OCI-LY3 (cell line): Measurements from ENCODE around the gene OR8G5.

Experiments
- H2AFZ ChIP-seq: fragments of 200-600, 300-600 bp; shearing (Covaris generic); 2 replicates; pipeline ENCODE4 v1.6.0; 2014; ENCODE audit warnings: antibody characterized with exemption, low read depth, low read length
- H3K27ac ChIP-seq: fragments of 200-600, 300-600 bp; sonication (generic); 2 replicates; pipeline ENCODE4 v1.5.1; 2014; ENCODE audit warnings: mild to moderate bottlenecking, low read length, moderate library complexity, mixed read lengths
- H3K27me3 ChIP-seq: fragments of 200-600, 300-600 bp; sonication (generic); 2 replicates; pipeline ENCODE4 v1.6.1; 2014; ENCODE audit warnings: low read depth, low read length, mixed read lengths
- H3K36me3 ChIP-seq: fragments of 200-600, 300-600 bp; sonication (generic); replicated peaks from 2 replicates; pipeline ENCODE3; 2014; ENCODE audit warnings: low read depth, low read length, mixed read lengths
- H3K4me1 ChIP-seq: fragments of 300-600, 200-600 bp; sonication (generic); 2 replicates; pipeline ENCODE4 v1.6.1; 2014; ENCODE audit warnings: low read length, mixed read lengths
- H3K4me2 ChIP-seq: fragments of 200-600, 300-600 bp; sonication (generic); 2 replicates; pipeline ENCODE4 v1.6.1; 2014; ENCODE audit warnings: low read length, mixed read lengths
- H3K4me3 ChIP-seq: fragments of 300-600, 200-600 bp; sonication (generic); 2 replicates; pipeline ENCODE4 v1.5.1; 2014; ENCODE audit warnings: antibody characterized with exemption, mild to moderate bottlenecking, low read length, moderate library complexity
- H3K79me2 ChIP-seq: fragments of 300-600, 200-600 bp; shearing (Covaris generic); 2 replicates; pipeline ENCODE4 v1.6.1; 2014; ENCODE audit warnings: mild to moderate bottlenecking, low read length, mixed read lengths
- H3K9ac ChIP-seq: fragments of 300-600, 200-600 bp; shearing (Covaris generic); 2 replicates; pipeline ENCODE4 v1.6.0; 2014; ENCODE audit warnings: mild to moderate bottlenecking, low read length, moderate library complexity
- H3K9me3 ChIP-seq: fragments of 200-600, 300-600 bp; shearing (Covaris generic); 2 replicates; pipeline ENCODE4 v1.6.1; 2014; ENCODE audit warnings: low read length, mixed read lengths; ENCODE audit not compliant: insufficient read depth
- H4K20me1 ChIP-seq: fragments of 200-600, 300-600 bp; sonication (generic); 2 replicates; pipeline ENCODE4 v1.6.1; 2016; ENCODE audit warnings: low read length, mixed read lengths; ENCODE audit not compliant: insufficient read depth
- CTCF ChIP-seq: fragments of 200-600, 300-600 bp; sonication (generic); IDR thresholded peaks from 2 replicates; pipeline ENCODE4 v1.5.1; 2014; ENCODE audit warnings: antibody characterized with exemption, low read length, low read depth
- EZH2phosphoT487 ChIP-seq: fragments of 200-600 bp; shearing (Covaris generic); IDR thresholded peaks from 2 replicates; pipeline ENCODE4 v1.6.1; 2018; ENCODE audit warnings: antibody characterized with exemption, mixed run types, low read depth

OR8G5 gene

GRCh38 chr11:124297921-124298320 is 41.7 kb downstream of the OR8G5 start:
- H3K9me3 ChIP-seq, result no peaks in the 10 kb centered on the region
- no peak overlapping the region for H3K9ac ChIP-seq
- H3K27me3 ChIP-seq, result no peaks in the 10 kb centered on the region
- H3K27ac ChIP-seq, result no peak overlapping the region
- H3K36me3 ChIP-seq, result no peaks in the 10 kb centered on the region
- H2AFZ ChIP-seq, result no peak overlapping the region
- TF ChIP-seq CTCF (no peak), EZH2phosphoT487 (no peak)
- no peaks in the 10 kb centered on the region for H3K79me2 ChIP-seq
- no peak overlapping the region for H3K4me2 ChIP-seq
- H3K4me3 ChIP-seq, result no peak overlapping the region
- no peaks in the 10 kb centered on the region for H3K4me1 ChIP-seq
- H4K20me1 ChIP-seq, result no peaks in the 10 kb centered on the region

GRCh38 chr11:124301548-124301947 is 45.4 kb downstream of the OR8G5 start:
- no peak overlapping the region for H2AFZ ChIP-seq
- no peaks in the 10 kb centered on the region for H3K36me3 ChIP-seq
- H3K27me3 ChIP-seq, result no peaks in the 10 kb centered on the region
- H4K20me1 ChIP-seq, result no peaks in the 10 kb centered on the region
- H3K4me2 ChIP-seq, result no peak overlapping the region
- H3K4me1 ChIP-seq, result no peaks in the 10 kb centered on the region
- no peak overlapping the region for H3K27ac ChIP-seq
- no peak overlapping the region for H3K9ac ChIP-seq
- no peaks in the 10 kb centered on the region for H3K79me2 ChIP-seq
- H3K4me3 ChIP-seq, result no peak overlapping the region
- TF ChIP-seq EZH2phosphoT487, result no peak
- no peak for TF ChIP-seq CTCF
- no peaks in the 10 kb centered on the region for H3K9me3 ChIP-seq

GRCh38 chr11:124302347-124303125 is 46.4 kb downstream of the OR8G5 start:
- Histone ChIP-seq H3K27me3 (no peaks in the 10 kb centered on the region), H3K27ac (no peak overlapping the region), H3K4me2 (no peak overlapping the region), H2AFZ (no peak overlapping the region), H4K20me1 (no peaks in the 10 kb centered on the region), H3K4me3 (no peak overlapping the region), H3K4me1 (no peaks in the 10 kb centered on the region), H3K79me2 (no peaks in the 10 kb centered on the region), H3K9me3 (no peaks in the 10 kb centered on the region), H3K36me3 (no peaks in the 10 kb centered on the region), H3K9ac (no peak overlapping the region)
- TF ChIP-seq CTCF (no peak), EZH2phosphoT487 (no peak)

- Histone ChIP-seq H4K20me1 (no peaks in the 10 kb centered on the region), H3K4me3 (no peak overlapping the region), H3K79me2 (no peaks in the 10 kb centered on the region), H3K4me1 (no peaks in the 10 kb centered on the region), H3K27ac (no peak overlapping the region), H2AFZ (no peak overlapping the region), H3K36me3 (no peaks in the 10 kb centered on the region), H3K9ac (no peak overlapping the region), H3K9me3 (no peaks in the 10 kb centered on the region), H3K27me3 (no peaks in the 10 kb centered on the region), H3K4me2 (no peak overlapping the region)
- TF ChIP-seq CTCF, result no peak
- no peak for TF ChIP-seq EZH2phosphoT487
Measured at GRCh38 chr11:124307093-124307492, 50.9 kb downstream of the OR8G5 start.
